Calu3 (cell line): Measurements from ENCODE around the gene PPP1R16B. TPM values are rescaled to one million over a fixed set of nuclear protein-coding genes. Genes with fewer than 3 reads are reported as not detected.

Source experiments
- BruUV-seq: library from RNA; stranded (reverse); fragments of 400-500 nt; replicated peaks from 2 replicates; lab custom pipeline; 2021; lab: Mats Ljungman, UMichigan
- CTCF ChIA-PET: fragments of 300-600 bp; sonication (Branson Sonifier 250); formaldehyde crosslinking; loops from one replicate; lab custom pipeline; 2022; ENCODE audit warnings: antibody characterized with exemption; lab: Charles Lee
- DNase-seq: peaks from one replicate; pipeline ENCODE4 v3.0.0; 2022
- H3K27ac Mint-ChIP-seq: one replicate; pipeline ENCODE4 v1.8.0; 2022; ENCODE audit warnings: mixed read lengths; ENCODE audit not compliant: unreplicated experiment
- H3K27me3 Mint-ChIP-seq: one replicate; pipeline ENCODE4 v1.8.0; 2022; ENCODE audit warnings: mixed read lengths; ENCODE audit not compliant: unreplicated experiment
- H3K36me3 Mint-ChIP-seq: one replicate; pipeline ENCODE4 v1.8.0; 2022; ENCODE audit warnings: mild to moderate bottlenecking, moderate library complexity, mixed read lengths; ENCODE audit not compliant: insufficient read depth, unreplicated experiment
- H3K4me1 Mint-ChIP-seq: one replicate; pipeline ENCODE4 v1.8.0; 2022; ENCODE audit warnings: mild to moderate bottlenecking, low read depth, mixed read lengths; ENCODE audit not compliant: unreplicated experiment
- H3K4me3 Mint-ChIP-seq: one replicate; pipeline ENCODE4 v1.8.0; 2022; ENCODE audit warnings: mild to moderate bottlenecking, low read depth, moderate library complexity, mixed read lengths; ENCODE audit not compliant: unreplicated experiment
- H3K9me3 Mint-ChIP-seq: one replicate; pipeline ENCODE4 v1.8.0; 2022; ENCODE audit warnings: low read depth, mixed read lengths; ENCODE audit not compliant: unreplicated experiment
- CTCF ChIP-seq: fragments of 200-600 bp; IDR thresholded peaks from one replicate; pipeline ENCODE4 v1.8.0; 2022; ENCODE audit warnings: antibody characterized with exemption; ENCODE audit not compliant: unreplicated experiment
- intact Hi-C: fragments of 100-400 bp; cut with micrococcal nuclease; formaldehyde crosslinking; loops from one replicate; pipeline ENCODE4 v1.10.0; 2022; ENCODE audit not compliant: unreplicated experiment
- total RNA-seq: library from RNA; stranded (reverse); gene quantifications from 2 replicates; pipeline ENCODE4 v1.2.3, GENCODE V29; 2022

PPP1R16B gene
- total RNA-seq, 1 experiment from 2014 or later, result not detected

- CTCF ChIA-PET, result interaction anchor here (0.6 kb wide), 1 partner anchor 1360 kb away, joined by 3 read pairs; no protein-coding TSS in a partner anchor
- H3K4me1 Mint-ChIP-seq, result peaks cover 22% of the 10 kb centered on the region
These were observed 112.2 kb downstream of the PPP1R16B start for GRCh38 chr20:38917657-38918056.

GRCh38 chr20:38918172-38918571, 112.7 kb downstream of the PPP1R16B start:
- BruUV-seq, result no TSS peak
- TF ChIP-seq CTCF, result no peak
- Mint-ChIP-seq H3K4me3 (no peak overlapping the region), H3K27ac (no peak overlapping the region), H3K27me3 (peaks cover 43% of the 10 kb centered on the region), H3K36me3 (no peaks in the 10 kb centered on the region), H3K4me1 (peaks cover 20% of the 10 kb centered on the region), H3K9me3 (no peaks in the 10 kb centered on the region)
- CTCF ChIA-PET, result no interaction called here
- intact Hi-C loops, result no loop called here
- DNase-seq, result no peak

More at GRCh38 chr20:38917657-38918056, 112.2 kb downstream of the PPP1R16B start:
- no peaks in the 10 kb centered on the region for H3K9me3 Mint-ChIP-seq
- no peaks in the 10 kb centered on the region for H3K36me3 Mint-ChIP-seq
- DNase-seq, result no peak
- H3K27ac Mint-ChIP-seq, result no peak overlapping the region
- H3K4me3 Mint-ChIP-seq, result no peak overlapping the region
- intact Hi-C loops, result no loop called here
- H3K27me3 Mint-ChIP-seq, result peaks cover 43% of the 10 kb centered on the region
- no peak for TF ChIP-seq CTCF
- BruUV-seq, result no TSS peak

GRCh38 chr20:38919683-38920082, 114.2 kb downstream of the PPP1R16B start:
- CTCF ChIA-PET, result interaction anchor here (0.7 kb wide), 1 partner anchor 131 kb away, joined by 3 read pairs; no protein-coding TSS in a partner anchor
- Mint-ChIP-seq H3K4me1 (peaks cover 11% of the 10 kb centered on the region), H3K27me3 (peaks cover 43% of the 10 kb centered on the region), H3K36me3 (no peaks in the 10 kb centered on the region), H3K9me3 (no peaks in the 10 kb centered on the region), H3K4me3 (no peak overlapping the region), H3K27ac (no peak overlapping the region)
- TF ChIP-seq CTCF, result no peak
- DNase-seq, result no peak
- intact Hi-C loops, result no loop called here
- no TSS peak for BruUV-seq

GRCh38 chr20:38920411-38920810, 114.9 kb downstream of the PPP1R16B start:
- peaks cover 3% of the 10 kb centered on the region for H3K9me3 Mint-ChIP-seq
- intact Hi-C loops, result no loop called here
- TF ChIP-seq CTCF, result no peak
- peaks cover under 1% of the 10 kb centered on the region for H3K36me3 Mint-ChIP-seq
- CTCF ChIA-PET, result no interaction called here
- peaks cover 43% of the 10 kb centered on the region for H3K27me3 Mint-ChIP-seq
- BruUV-seq, result no TSS peak
- H3K27ac Mint-ChIP-seq, result no peak overlapping the region
- H3K4me1 Mint-ChIP-seq, result peaks cover 11% of the 10 kb centered on the region
- H3K4me3 Mint-ChIP-seq, result no peak overlapping the region
- DNase-seq, result no peak
